Measurements from ENCODE around the gene FAM107A. TPM values are rescaled to one million over a fixed set of nuclear protein-coding genes. Genes with fewer than 3 reads are reported as not detected.

FAM107A gene
- total and polyA plus RNA-seq, 2 of the 13 experiments (the other 11 are each of a cell fraction or from before 2014, with no cell fraction given) = not detected

DNA sequence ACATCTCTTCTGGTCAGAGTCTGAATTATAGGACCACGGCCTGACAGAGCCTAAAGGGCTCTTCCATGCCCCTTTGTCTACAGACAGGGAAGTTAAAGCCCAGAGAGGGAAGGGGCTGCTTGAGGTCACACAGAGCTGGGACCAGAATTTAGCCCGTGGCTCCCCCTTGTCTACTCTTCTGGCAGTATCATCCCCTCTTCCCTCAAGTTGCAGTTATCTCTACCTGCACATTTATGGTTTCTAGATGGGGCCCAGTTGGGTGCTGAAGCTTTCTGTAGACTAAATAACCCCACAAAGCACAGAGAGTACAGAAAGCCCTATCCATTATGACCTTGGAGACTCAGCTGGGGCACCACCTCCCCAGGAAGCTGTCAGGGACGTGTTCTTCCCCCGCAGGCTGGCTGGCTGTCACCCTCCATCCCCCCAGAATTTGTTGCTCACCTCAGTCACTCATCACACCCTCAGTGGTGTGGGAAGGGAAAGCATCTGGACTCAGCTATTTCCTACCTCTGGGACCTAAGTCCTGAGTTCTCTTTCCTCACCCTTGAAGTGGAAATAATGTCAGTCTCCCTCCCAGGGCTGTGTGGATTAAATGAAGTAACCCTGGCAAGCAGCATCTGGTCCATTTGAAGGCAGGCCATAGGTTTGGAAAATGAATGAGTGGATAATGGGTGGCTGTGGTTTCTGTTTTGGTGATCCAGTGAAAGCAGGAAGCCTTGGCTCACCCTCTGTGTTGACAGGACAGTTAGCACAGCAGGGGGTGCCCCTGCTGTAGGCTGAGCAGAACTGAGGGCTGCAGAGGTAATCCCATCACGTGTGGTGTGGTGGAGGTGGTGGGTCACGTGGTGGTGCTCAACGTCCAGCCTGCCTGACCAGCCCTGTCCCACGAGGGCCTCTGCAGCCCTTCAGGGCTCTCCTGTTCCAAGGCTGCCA, 56.5 kb downstream of the FAM107A start (continued):
- TF ChIP-seq, protein P1, sequence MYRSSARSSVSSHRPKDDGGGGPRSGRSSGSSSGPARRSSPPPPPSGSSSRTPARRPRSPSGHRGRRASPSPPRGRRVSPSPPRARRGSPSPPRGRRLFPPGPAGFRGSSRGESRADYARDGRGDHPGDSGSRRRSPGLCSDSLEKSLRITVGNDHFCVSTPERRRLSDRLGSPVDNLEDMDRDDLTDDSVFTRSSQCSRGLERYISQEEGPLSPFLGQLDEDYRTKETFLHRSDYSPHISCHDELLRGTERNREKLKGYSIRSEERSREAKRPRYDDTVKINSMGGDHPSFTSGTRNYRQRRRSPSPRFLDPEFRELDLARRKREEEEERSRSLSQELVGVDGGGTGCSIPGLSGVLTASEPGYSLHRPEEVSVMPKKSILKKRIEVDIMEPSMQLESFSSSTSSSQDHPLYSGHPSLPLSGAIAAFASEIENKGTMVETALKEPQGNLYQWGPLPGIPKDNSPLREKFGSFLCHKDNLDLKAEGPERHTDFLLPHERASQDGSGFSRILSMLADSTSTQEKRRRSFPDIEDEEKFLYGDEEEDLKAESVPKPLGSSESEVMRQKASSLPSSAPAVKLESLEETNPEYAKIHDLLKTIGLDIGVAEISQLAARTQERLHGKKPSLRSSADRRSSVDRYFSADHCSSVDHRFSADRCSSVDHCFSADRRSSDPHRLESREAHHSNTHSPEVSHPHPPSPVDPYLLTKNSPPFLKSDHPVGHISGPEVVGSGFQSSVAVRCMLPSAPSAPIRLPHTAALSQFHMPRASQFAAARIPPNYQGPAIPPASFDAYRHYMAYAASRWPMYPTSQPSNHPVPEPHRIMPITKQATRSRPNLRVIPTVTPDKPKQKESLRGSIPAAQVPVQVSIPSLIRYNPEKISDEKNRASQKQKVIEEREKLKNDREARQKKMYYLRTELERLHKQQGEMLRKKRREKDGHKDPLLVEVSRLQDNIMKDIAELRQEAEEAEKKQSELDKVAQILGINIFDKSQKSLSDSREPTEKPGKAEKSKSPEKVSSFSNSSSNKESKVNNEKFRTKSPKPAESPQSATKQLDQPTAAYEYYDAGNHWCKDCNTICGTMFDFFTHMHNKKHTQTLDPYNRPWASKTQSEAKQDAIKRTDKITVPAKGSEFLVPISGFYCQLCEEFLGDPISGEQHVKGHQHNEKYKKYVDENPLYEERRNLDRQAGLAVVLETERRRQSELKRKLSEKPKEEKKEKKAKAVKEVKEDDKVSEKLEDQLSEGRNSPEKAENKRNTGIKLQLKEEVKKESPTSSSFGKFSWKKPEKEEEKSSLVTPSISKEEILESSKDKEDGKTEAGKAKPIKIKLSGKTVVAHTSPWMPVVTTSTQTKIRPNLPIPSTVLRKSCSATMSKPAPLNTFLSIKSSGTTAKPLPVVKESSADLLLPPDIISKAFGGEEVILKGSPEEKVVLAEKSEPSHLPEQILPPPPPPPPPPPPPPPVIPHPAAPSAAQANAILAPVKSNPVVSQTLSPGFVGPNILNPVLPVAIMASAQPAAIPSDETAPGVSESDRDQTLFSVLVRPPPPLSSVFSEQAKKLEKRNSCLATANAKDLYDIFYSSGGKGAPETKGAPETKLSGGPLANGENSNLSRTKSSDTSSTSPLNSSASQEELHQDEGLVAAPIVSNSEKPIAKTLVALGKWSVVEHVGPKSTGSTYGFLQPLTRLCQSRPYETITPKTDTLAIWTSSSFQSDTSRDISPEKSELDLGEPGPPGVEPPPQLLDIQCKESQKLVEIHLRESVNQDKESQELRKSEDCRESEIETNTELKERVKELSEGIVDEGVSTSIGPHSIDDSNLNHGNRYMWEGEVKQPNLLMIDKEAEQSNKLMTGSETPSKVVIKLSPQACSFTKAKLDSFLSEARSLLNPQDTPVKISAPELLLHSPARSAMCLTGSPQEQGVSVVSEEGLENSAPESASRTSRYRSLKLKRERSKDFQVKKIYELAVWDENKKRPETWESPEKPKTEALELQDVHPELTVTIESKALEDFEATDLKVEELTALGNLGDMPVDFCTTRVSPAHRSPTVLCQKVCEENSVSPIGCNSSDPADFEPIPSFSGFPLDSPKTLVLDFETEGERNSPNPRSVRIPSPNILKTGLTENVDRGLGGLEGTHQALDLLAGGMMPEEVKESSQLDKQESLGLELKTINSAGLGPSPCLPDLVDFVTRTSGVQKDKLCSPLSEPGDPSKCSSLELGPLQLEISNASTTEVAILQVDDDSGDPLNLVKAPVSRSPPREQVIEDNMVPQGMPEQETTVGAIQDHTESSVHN (CRISPR knock-in tag; IDR thresholded peaks at IDR 0.05) = peak; percentile 74; the same call in 1 of the 2 replicates
- TF ChIP-seq ESRRA (CRISPR knock-in tag; IDR thresholded peaks at IDR 0.05; ENCODE audit: low read depth) (no peak), ZNF607 (CRISPR knock-in tag; IDR thresholded peaks at IDR 0.05; ENCODE audit: borderline replicate concordance) (peak; percentile 84), HOXA3 (CRISPR knock-in tag; IDR thresholded peaks at IDR 0.05) (peak; percentile 79), HOXD1 (CRISPR knock-in tag; IDR thresholded peaks at IDR 0.05) (no peak), REXO4 (CRISPR knock-in tag; IDR thresholded peaks at IDR 0.05; ENCODE audit: borderline replicate concordance) (no peak), ZNF567 (CRISPR knock-in tag; IDR thresholded peaks at IDR 0.05; ENCODE audit: borderline replicate concordance) (no peak), GATAD1 (CRISPR knock-in tag; IDR thresholded peaks at IDR 0.05) (peak; percentile 67), RXRA (CRISPR knock-in tag; IDR thresholded peaks at IDR 0.05) (peak; percentile 78), EP300 (IDR thresholded peaks at IDR 0.05; ENCODE audit: low read depth in 2 of 2, low read length in 2 of 2) (0 out of 4 replicates have a peak, but pooled peaks of 1 of the 2 experiments have one; percentile 42), EP300 (CRISPR knock-in tag; IDR thresholded peaks at IDR 0.05; ENCODE audit: borderline replicate concordance) (peak; percentile 62), KLF15 (CRISPR knock-in tag; IDR thresholded peaks at IDR 0.05; ENCODE audit: borderline replicate concordance) (no peak), ELF3 (CRISPR knock-in tag; IDR thresholded peaks at IDR 0.05) (peak; percentile 78), HHEX (CRISPR knock-in tag; IDR thresholded peaks at IDR 0.05) (no peak)
- TF ChIP-seq, protein P2, sequence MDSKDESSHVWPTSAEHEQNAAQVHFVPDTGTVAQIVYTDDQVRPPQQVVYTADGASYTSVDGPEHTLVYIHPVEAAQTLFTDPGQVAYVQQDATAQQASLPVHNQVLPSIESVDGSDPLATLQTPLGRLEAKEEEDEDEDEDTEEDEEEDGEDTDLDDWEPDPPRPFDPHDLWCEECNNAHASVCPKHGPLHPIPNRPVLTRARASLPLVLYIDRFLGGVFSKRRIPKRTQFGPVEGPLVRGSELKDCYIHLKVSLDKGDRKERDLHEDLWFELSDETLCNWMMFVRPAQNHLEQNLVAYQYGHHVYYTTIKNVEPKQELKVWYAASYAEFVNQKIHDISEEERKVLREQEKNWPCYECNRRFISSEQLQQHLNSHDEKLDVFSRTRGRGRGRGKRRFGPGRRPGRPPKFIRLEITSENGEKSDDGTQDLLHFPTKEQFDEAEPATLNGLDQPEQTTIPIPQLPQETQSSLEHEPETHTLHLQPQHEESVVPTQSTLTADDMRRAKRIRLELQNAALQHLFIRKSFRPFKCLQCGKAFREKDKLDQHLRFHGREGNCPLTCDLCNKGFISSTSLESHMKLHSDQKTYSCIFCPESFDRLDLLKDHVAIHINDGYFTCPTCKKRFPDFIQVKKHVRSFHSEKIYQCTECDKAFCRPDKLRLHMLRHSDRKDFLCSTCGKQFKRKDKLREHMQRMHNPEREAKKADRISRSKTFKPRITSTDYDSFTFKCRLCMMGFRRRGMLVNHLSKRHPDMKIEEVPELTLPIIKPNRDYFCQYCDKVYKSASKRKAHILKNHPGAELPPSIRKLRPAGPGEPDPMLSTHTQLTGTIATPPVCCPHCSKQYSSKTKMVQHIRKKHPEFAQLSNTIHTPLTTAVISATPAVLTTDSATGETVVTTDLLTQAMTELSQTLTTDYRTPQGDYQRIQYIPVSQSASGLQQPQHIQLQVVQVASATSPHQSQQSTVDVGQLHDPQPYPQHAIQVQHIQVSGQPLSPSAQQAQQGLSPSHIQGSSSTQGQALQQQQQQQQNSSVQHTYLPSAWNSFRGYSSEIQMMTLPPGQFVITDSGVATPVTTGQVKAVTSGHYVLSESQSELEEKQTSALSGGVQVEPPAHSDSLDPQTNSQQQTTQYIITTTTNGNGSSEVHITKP (CRISPR knock-in tag; IDR thresholded peaks at IDR 0.05; ENCODE audit: low read depth) = no peak
- TF ChIP-seq, protein P3, sequence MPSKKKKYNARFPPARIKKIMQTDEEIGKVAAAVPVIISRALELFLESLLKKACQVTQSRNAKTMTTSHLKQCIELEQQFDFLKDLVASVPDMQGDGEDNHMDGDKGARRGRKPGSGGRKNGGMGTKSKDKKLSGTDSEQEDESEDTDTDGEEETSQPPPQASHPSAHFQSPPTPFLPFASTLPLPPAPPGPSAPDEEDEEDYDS (CRISPR knock-in tag; IDR thresholded peaks at IDR 0.05) = peak; percentile 43; the same call in 1 of the 2 replicates

Data from HepG2 (cell line).